OCI-LY1 (cell line): ENCODE measurements around the gene NADK2.

Experiments used
- H2AFZ ChIP-seq: fragments of 200-600 bp; sonication (generic), shearing (Covaris generic); 2 replicates; pipeline ENCODE4 v1.6.0; 2014; ENCODE audit warnings: antibody characterized with exemption, mild to moderate bottlenecking, low read length
- H3F3A ChIP-seq: fragments of 200-600 bp; sonication (generic), shearing (Covaris generic); 2 replicates; pipeline ENCODE4 v1.6.0; 2014; ENCODE audit warnings: mild to moderate bottlenecking, antibody characterized with exemption, low read length, moderate library complexity; ENCODE audit not compliant: insufficient read depth
- H3K27ac ChIP-seq: fragments of 200-600 bp; sonication (generic); 2 replicates; pipeline ENCODE4 v1.5.1; 2014; ENCODE audit warnings: low read length, mixed run types, mild to moderate bottlenecking, low read depth; ENCODE audit not compliant: poor library complexity, severe bottlenecking
- H3K27me3 ChIP-seq: fragments of 200-600 bp; sonication (generic); 2 replicates; pipeline ENCODE4 v1.6.0; 2014; ENCODE audit warnings: antibody characterized with exemption, mild to moderate bottlenecking, low read length, moderate library complexity; ENCODE audit not compliant: insufficient read depth
- H3K36me3 ChIP-seq: fragments of 200-600 bp; sonication (generic); 2 replicates; pipeline ENCODE4 v1.6.1; 2014; ENCODE audit warnings: mild to moderate bottlenecking, antibody characterized with exemption, low read length, moderate library complexity, mixed read lengths; ENCODE audit not compliant: insufficient read depth
- H3K4me1 ChIP-seq: fragments of 200-600 bp; sonication (generic); 2 replicates; pipeline ENCODE4 v1.5.1; 2014; ENCODE audit warnings: mild to moderate bottlenecking, low read length, moderate library complexity; ENCODE audit not compliant: insufficient read depth, severe bottlenecking
- H3K4me2 ChIP-seq: fragments of 200-600 bp; sonication (generic), shearing (Covaris generic); 2 replicates; pipeline ENCODE4 v1.6.1; 2014; ENCODE audit warnings: low read length
- H3K4me3 ChIP-seq: fragments of 200-600 bp; sonication (generic); 2 replicates; pipeline ENCODE4 v1.5.1; 2014; ENCODE audit warnings: low read length, low read depth, mild to moderate bottlenecking, mixed read lengths; ENCODE audit not compliant: poor library complexity, severe bottlenecking
- H3K79me2 ChIP-seq: fragments of 200-600 bp; shearing (Covaris generic); 2 replicates; pipeline ENCODE4 v1.6.1; 2016; ENCODE audit warnings: mixed run types, low read length, mixed read lengths; ENCODE audit not compliant: insufficient read depth
- H3K9ac ChIP-seq: fragments of 200-600 bp; sonication (generic), shearing (Covaris generic); 2 replicates; pipeline ENCODE4 v1.6.1; 2014; ENCODE audit warnings: mild to moderate bottlenecking, low read length, mixed read lengths
- H3K9me2 ChIP-seq: fragments of 200-600 bp; sonication (generic), shearing (Covaris generic); 2 replicates; pipeline ENCODE4 v1.6.1; 2014; ENCODE audit warnings: low read depth, mild to moderate bottlenecking, low read length, mixed read lengths
- H3K9me3 ChIP-seq: fragments of 200-600 bp; shearing (Covaris generic); 2 replicates; pipeline ENCODE4 v1.6.1; 2014; ENCODE audit warnings: low read length, mixed read lengths
- H4K20me1 ChIP-seq: fragments of 200-600 bp; sonication (generic), shearing (Covaris generic); 2 replicates; pipeline ENCODE4 v1.6.0; 2016; ENCODE audit warnings: mild to moderate bottlenecking, low read length; ENCODE audit not compliant: insufficient read depth
- CTCF ChIP-seq: fragments of 200-600 bp; sonication (generic), shearing (Covaris generic); IDR thresholded peaks from 2 replicates; pipeline ENCODE4 v1.5.1; 2017; ENCODE audit warnings: mild to moderate bottlenecking, antibody characterized with exemption, low read length, moderate library complexity, mixed read lengths
- EZH2 ChIP-seq: fragments of 200-600 bp; sonication (generic), shearing (Covaris generic); IDR thresholded peaks from 2 replicates; pipeline ENCODE4 v1.8.0; 2017; ENCODE audit warnings: borderline replicate concordance, mixed run types, mild to moderate bottlenecking, antibody characterized with exemption, low read length, moderate library complexity, mixed read lengths

Gene NADK2

GRCh38 chr5:36151434-36152323 is 90.0 kb downstream of the NADK2 start, which contains the start of the genes LMBRD2 and SKP2:
LMBRD2 (minus strand) TSS chr5:36151887; CDS start chr5:36143349, 8,538 bp downstream.
SKP2 (plus strand) TSS chr5:36152111; CDS start chr5:36152263, 152 bp downstream.
- no peaks in the 10 kb centered on the region for H3K27me3 ChIP-seq
- peak within 1 kb of the TSS; percentile 72 for H3K4me3 ChIP-seq
- peak within 1 kb of the TSS; percentile 49 for H3K27ac ChIP-seq
- H3K36me3 ChIP-seq = peaks cover 35% of the 10 kb centered on the region
- H4K20me1 ChIP-seq = no peaks in the 10 kb centered on the region
- peak within 1 kb of the TSS; percentile 83 for H3K9ac ChIP-seq
- no peaks in the 10 kb centered on the region for H3K9me3 ChIP-seq
- peaks cover 48% of the 10 kb centered on the region for H3K79me2 ChIP-seq
- peak within 1 kb of the TSS; percentile 95 for H3K4me2 ChIP-seq
- no peak within 1 kb of the TSS for H2AFZ ChIP-seq
- H3K9me2 ChIP-seq = no peaks in the 10 kb centered on the region
- no peaks in the 10 kb centered on the region for H3F3A ChIP-seq
- H3K4me1 ChIP-seq = peaks cover 49% of the 10 kb centered on the region
- TF ChIP-seq EZH2 (no peak), CTCF (no peak)

- H2AFZ ChIP-seq = no peak overlapping the region
- no peaks in the 10 kb centered on the region for H3F3A ChIP-seq
- H3K27ac ChIP-seq = peak overlapping the region; percentile 49
- H3K9me3 ChIP-seq = no peaks in the 10 kb centered on the region
- no peaks in the 10 kb centered on the region for H4K20me1 ChIP-seq
- H3K36me3 ChIP-seq = peaks cover 27% of the 10 kb centered on the region
- peak overlapping the region; percentile 74 for H3K4me2 ChIP-seq
- peak overlapping the region; percentile 72 for H3K4me3 ChIP-seq
- peak overlapping the region; percentile 76 for H3K9ac ChIP-seq
- peaks cover 49% of the 10 kb centered on the region for H3K4me1 ChIP-seq
- TF ChIP-seq EZH2 (no peak), CTCF (no peak)
- no peaks in the 10 kb centered on the region for H3K27me3 ChIP-seq
- H3K79me2 ChIP-seq = peaks cover 51% of the 10 kb centered on the region
- no peaks in the 10 kb centered on the region for H3K9me2 ChIP-seq
Measured at GRCh38 chr5:36150676-36151433, 90.9 kb downstream of the NADK2 start.

GRCh38 chr5:36147681-36148080 is 94.0 kb downstream of the NADK2 start:
- H3K4me1 ChIP-seq = peaks cover 33% of the 10 kb centered on the region
- no peak overlapping the region for H3K27ac ChIP-seq
- no peak for TF ChIP-seq EZH2
- no peak for TF ChIP-seq CTCF
- H3K79me2 ChIP-seq = peaks cover 58% of the 10 kb centered on the region
- no peaks in the 10 kb centered on the region for H3K27me3 ChIP-seq
- no peaks in the 10 kb centered on the region for H3F3A ChIP-seq
- H3K9me3 ChIP-seq = no peaks in the 10 kb centered on the region
- H3K4me3 ChIP-seq = no peak overlapping the region
- H4K20me1 ChIP-seq = no peaks in the 10 kb centered on the region
- no peaks in the 10 kb centered on the region for H3K9me2 ChIP-seq
- no peak overlapping the region for H3K4me2 ChIP-seq
- no peak overlapping the region for H2AFZ ChIP-seq
- H3K36me3 ChIP-seq = peaks cover 7% of the 10 kb centered on the region
- H3K9ac ChIP-seq = no peak overlapping the region
